Measurements from ENCODE around the gene TSHZ2. TPM values are rescaled to one million over a fixed set of nuclear protein-coding genes. Genes with fewer than 3 reads are reported as not detected.

Gene TSHZ2
- polyA plus RNA-seq, 1 donor from 2014 or later = 4.6 TPM

DNA sequence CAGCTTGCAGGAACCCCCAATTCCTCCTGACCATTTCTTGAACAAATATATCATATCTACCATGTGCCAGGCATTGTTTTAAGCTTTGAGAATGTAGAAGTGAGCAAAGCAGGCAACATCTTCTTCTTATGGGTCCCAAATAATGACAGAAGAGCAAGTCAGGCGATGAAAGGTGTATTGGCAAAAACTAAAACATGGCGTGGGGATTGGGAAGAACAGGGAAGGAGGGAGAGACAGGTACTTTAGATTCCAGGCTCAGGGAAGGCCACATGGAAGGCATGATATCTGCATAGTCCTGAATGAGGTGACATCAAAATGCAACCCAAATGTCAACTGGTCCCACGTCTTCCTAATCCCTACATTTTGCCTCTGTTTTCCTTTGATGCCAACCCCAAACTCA is 434.4 kb downstream of the TSHZ2 start:
- no peaks in the 10 kb centered on the region for H3K79me2 ChIP-seq (replicated peaks; ENCODE audit: insufficient read depth, low read length)
- no peak overlapping the region for H2AFZ ChIP-seq (ENCODE audit: low read depth, low read length)
- no peaks in the 10 kb centered on the region for H3K27me3 ChIP-seq (ENCODE audit: insufficient read depth, low read depth, low read length)
- no peak overlapping the region for H3K9ac ChIP-seq (ENCODE audit: low read length)
- H4K20me1 ChIP-seq (ENCODE audit: insufficient read depth) = no peaks in the 10 kb centered on the region
- H3K4me2 ChIP-seq (ENCODE audit: low read length) = no peak overlapping the region
- no peak for TF ChIP-seq TAF1 (IDR thresholded peaks at IDR 0.05; ENCODE audit: low read depth)
- no peak for TF ChIP-seq RAD21 (conservative IDR thresholded peaks at IDR 0.05)
- TF ChIP-seq POLR2AphosphoS5 (IDR thresholded peaks at IDR 0.05) = no peak
- H3K4me3 ChIP-seq (ENCODE audit: low read length) = no peak overlapping the region
- H3K27ac ChIP-seq (ENCODE audit: low read length) = no peak overlapping the region
- no peaks in the 10 kb centered on the region for H3K9me3 ChIP-seq (ENCODE audit: low read length)
- no peaks in the 10 kb centered on the region for H3F3A ChIP-seq (ENCODE audit: insufficient read depth, low read length, poor library complexity, severe bottlenecking)
- H3K36me3 ChIP-seq (ENCODE audit: insufficient read depth, low read length) = no peaks in the 10 kb centered on the region
- H3K9me2 ChIP-seq (ENCODE audit: insufficient read depth, low read length) = no peaks in the 10 kb centered on the region

DNA sequence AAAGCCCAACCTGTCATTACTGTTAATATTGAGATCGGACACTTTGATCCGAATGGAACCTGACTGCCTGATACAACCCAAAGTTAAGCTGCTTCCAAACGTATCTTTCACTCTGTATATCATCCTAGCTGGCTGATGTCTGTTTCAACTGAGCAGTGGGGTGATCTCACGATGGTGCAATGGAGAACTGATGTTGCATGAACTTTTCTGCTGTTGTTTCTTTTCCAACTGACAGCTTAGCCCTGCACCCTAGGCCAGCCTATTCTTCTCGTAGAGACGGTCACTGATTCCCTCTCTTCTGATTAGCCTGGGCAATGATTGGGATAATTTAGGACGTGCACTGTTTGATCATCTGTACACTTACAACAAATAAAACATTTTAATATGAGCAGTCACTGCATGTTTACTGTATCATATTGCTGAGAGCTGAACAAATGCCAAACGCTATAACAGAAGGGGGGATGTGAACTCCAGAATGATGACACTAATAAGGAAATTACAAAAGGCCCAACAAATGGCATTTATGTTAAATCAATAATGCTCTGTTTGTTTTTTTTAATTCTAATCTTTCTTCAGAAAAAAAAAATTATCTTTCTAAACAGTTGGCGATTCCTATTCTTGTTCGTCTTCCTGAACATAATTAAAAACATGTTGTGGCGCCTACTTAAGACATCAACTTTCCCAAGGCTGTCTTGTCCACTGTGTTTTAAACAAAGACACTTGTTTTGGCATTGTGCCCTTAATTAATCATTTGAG is 436.7 kb downstream of the TSHZ2 start:
- TF ChIP-seq RAD21 (conservative IDR thresholded peaks at IDR 0.05) (no peak), TAF1 (IDR thresholded peaks at IDR 0.05; ENCODE audit: low read depth) (no peak), EZH2 (IDR thresholded peaks at IDR 0.05; ENCODE audit: borderline replicate concordance, insufficient read depth, low read length, poor library complexity, severe bottlenecking) (no peak), MXI1 (conservative IDR thresholded peaks at IDR 0.05; ENCODE audit: poor library complexity, severe bottlenecking) (no peak), POLR2AphosphoS5 (IDR thresholded peaks at IDR 0.05) (no peak), CTCF (IDR thresholded peaks at IDR 0.05; ENCODE audit: poor library complexity, severe bottlenecking) (no peak), REST (IDR thresholded peaks at IDR 0.05; ENCODE audit: borderline replicate concordance) (no peak), SMC3 (conservative IDR thresholded peaks at IDR 0.05; ENCODE audit: poor library complexity) (no peak), EP300 (conservative IDR thresholded peaks at IDR 0.05; ENCODE audit: poor library complexity, severe bottlenecking) (no peak)
- Histone ChIP-seq H3K27ac (ENCODE audit: low read length) (no peak overlapping the region), H3K4me3 (ENCODE audit: low read length) (no peak overlapping the region), H3K79me2 (replicated peaks; ENCODE audit: insufficient read depth, low read length) (no peaks in the 10 kb centered on the region), H3K9me3 (ENCODE audit: low read length) (no peaks in the 10 kb centered on the region), H2AFZ (ENCODE audit: low read depth, low read length) (no peak overlapping the region), H3K9me2 (ENCODE audit: insufficient read depth, low read length) (no peaks in the 10 kb centered on the region), H4K20me1 (ENCODE audit: insufficient read depth) (no peaks in the 10 kb centered on the region), H3K4me2 (ENCODE audit: low read length) (no peak overlapping the region), H3K36me3 (ENCODE audit: insufficient read depth, low read length) (no peaks in the 10 kb centered on the region), H3K27me3 (ENCODE audit: insufficient read depth, low read depth, low read length) (no peaks in the 10 kb centered on the region), H3K9ac (ENCODE audit: low read length) (no peak overlapping the region), H3F3A (ENCODE audit: insufficient read depth, low read length, poor library complexity, severe bottlenecking) (no peaks in the 10 kb centered on the region)
